PFSK-1 (cell line): ENCODE data around the gene DDI2.

Experiments
- POLR2AphosphoS5 ChIP-seq: IDR thresholded peaks from 2 replicates; pipeline ENCODE4 v1.6.1; 2012; ENCODE audit warnings: low read depth, mild to moderate bottlenecking, control low read depth, low read length, moderate library complexity
- REST ChIP-seq, 2 experiments: IDR thresholded peaks; 2 replicates each; pipeline versions ENCODE4 v1.6.1 to v1.8.0; 2011 to 2012; ENCODE audit warnings: low read depth in 2 of 2, low read length in 2 of 2, control low read depth in 1 of 2, inconsistent platforms in 1 of 2, mild to moderate bottlenecking in 1 of 2, moderate library complexity in 1 of 2; ENCODE audit not compliant: insufficient read depth in 1 of 2
- SIN3A ChIP-seq: IDR thresholded peaks from 2 replicates; pipeline ENCODE4 v1.6.1; 2012; ENCODE audit warnings: mild to moderate bottlenecking, low read length, moderate library complexity, borderline replicate concordance; ENCODE audit not compliant: insufficient read depth

- TF ChIP-seq POLR2AphosphoS5 (no peak), SIN3A (no peak), REST (IDR thresholded peaks at IDR 0.05; ENCODE audit: insufficient read depth in 1 of 2, low read depth in 2 of 2, low read length in 2 of 2) (no peak)
Measured at GRCh38 chr1:15674386-15675159, 57.3 kb downstream of the DDI2 start.
